D721Med (cell line): Measurements from ENCODE around the gene TIE1.

Experiments
- DNase-seq: peaks from one replicate; pipeline ENCODE4 v3.0.0; 2011; ENCODE audit warnings: low spot score; ENCODE audit not compliant: insufficient read length
- FAIRE-seq: peaks from 2 replicates; lab custom pipeline; 2011; peaks lifted over from hg19 to GRCh38; lab: Jason Lieb, UNC
- CTCF ChIP-seq: IDR thresholded peaks from 2 replicates; pipeline ENCODE4 v1.5.1; 2012; ENCODE audit warnings: mild to moderate bottlenecking, control low read depth; ENCODE audit not compliant: insufficient read depth; ENCODE audit errors: missing control alignments

TIE1 gene

DNA sequence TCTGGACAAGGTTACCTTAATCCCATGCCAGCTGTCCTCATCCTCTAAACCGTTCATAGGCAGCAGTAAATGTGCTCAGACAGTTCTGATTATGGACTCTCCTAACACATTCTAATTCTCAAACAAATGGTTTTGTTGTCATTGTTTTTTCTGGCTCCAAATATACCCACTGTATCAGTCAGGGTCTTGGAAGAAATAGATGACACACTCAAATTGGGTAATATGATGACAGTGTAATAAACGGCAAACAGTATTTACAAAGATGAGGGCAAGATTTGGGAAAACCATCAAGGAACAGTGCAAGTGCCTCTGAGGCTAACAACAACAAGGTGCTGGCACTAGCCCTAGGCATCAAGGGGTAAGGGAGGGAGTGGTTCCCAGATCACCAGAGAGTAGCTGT, 53.7 kb downstream of the TIE1 start:
- TF ChIP-seq CTCF, result no peak
- no peak for DNase-seq
- FAIRE-seq, result no peak

DNA sequence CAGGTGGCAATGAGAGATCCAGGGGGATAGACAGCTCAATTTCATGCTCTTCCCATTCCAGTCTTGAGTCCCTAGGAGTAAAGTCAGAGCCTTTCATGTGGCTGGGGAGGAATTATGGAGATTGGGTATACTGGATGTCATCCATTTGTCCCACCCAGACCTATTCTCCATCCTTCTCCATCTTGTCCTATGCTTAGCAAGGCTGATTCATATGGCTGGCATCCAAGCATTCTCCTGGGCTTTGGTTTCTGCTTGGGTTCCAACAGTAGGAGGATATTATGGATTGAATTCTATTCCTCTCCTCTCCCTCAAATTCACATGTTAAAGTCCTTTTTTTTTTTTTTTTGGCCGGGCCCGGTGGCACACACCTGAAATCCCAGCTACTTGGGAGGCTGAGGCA, 54.2 kb downstream of the TIE1 start:
- FAIRE-seq (no peak), DNase-seq (no peak)
- TF ChIP-seq CTCF, result no peak

- DNase-seq (no peak), FAIRE-seq (no peak)
Measured at GRCh38 chr1:43357251-43357650, 56.5 kb downstream of the TIE1 start.

DNA sequence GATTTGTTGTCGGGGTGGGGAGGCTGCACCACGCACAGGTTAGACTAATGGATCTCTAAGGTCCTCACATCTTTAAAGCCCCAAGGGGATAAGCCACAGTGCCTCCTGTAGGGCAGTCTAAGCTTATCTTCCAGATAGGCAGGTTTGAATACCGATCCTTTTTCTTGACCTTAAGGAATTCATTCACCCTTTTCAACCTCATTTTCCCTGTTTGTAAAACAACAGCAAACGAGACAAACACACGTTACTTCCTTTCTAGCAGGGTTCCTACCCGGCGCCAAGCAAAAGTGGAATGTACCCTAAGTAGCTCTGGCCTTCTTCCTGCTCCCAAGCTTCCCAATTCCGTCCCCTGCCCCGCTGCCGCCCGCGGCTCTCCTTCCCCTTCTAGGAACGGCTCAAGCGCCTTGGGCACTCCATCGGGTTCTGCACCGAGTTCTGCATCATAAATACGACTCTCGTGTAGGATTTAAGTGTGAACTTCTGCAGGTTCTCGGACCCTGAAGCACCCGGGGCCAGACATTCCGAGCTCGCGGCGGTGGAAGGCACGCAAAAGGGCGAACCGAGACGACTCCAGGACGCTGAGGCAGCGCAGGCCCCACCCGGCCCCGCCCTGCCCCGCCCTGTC, 57.5 kb downstream of the TIE1 start:
- DNase-seq, result peak; percentile 57
- TF ChIP-seq CTCF, result peak; percentile 49
- FAIRE-seq, result no peak

More at GRCh38 chr1:43357251-43357650, 56.5 kb downstream of the TIE1 start:
- no peak for TF ChIP-seq CTCF

DNA sequence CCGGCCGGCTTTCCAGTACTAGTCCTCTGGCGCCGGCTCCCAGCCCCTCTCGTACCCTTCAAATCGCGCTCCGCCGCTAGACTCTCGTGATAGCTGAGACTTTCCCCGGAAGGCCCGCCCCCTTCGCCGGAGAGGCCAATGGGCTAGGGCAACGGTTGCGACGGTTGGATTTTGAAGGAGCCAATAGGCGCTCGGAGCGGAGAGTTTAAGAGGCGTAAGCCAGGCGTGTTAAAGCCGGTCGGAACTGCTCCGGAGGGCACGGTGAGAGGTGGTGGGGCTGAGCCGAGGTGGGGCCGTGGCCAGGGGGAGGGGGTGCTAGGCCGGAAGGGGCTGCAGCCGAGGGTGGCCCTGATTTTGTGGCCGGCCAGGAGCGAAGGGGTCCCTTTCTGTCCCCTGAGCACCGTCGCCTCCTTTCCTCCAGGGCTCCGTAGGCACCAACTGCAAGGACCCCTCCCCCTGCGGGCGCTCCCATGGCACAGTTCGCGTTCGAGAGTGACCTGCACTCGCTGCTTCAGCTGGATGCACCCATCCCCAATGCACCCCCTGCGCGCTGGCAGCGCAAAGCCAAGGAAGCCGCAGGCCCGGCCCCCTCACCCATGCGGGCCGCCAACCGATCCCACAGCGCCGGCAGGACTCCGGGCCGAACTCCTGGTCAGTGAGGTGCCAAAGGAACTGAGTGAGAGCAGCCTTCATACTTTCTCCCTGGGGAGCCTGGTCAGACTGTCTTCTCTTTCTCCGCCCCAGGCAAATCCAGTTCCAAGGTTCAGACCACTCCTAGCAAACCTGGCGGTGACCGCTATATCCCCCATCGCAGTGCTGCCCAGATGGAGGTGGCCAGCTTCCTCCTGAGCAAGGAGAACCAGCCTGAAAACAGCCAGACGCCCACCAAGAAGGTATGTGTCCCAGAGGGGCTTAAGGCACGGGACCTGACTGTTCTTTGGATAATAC, 58.2 kb downstream of the TIE1 start, which contains the start of gene CDC20:
Gene CDC20, plus strand, starts transcription at position 236 of the 948 bp plus-strand sequence. Its CDS starts 235 bp downstream, at position 471.
- FAIRE-seq (no peak), DNase-seq (peak; percentile 91)
- no peak for TF ChIP-seq CTCF

- no peak for DNase-seq
- no peak for TF ChIP-seq CTCF
- no peak for FAIRE-seq
Measured at GRCh38 chr1:43359696-43360095, 58.9 kb downstream of the TIE1 start.
